HCT116 (cell line): ENCODE measurements around the gene HACD3. TPM values are rescaled to one million over a fixed set of nuclear protein-coding genes. Genes with fewer than 3 reads are reported as not detected.

Source experiments
- ATAC-seq: fragments of 200-7000 bp; cut with Tn5 transposase; 2 replicates; pipeline ENCODE4 v1.9.1; 2020; ENCODE audit warnings: mild to moderate bottlenecking, moderate library complexity
- BruUV-seq: library from RNA; stranded (reverse); fragments of 400-500 nt; replicated peaks from 2 replicates; lab custom pipeline; 2021; lab: Mats Ljungman, UMichigan
- CTCF ChIA-PET: fragments of 300-600 bp; sonication (Branson Sonifier 250); formaldehyde crosslinking; loops from one replicate; lab custom pipeline; 2021; ENCODE audit warnings: antibody characterized with exemption; lab: Charles Lee
- POLR2A ChIA-PET: fragments of 300-600, 350-600 bp; sonication (Branson Sonifier 250); formaldehyde crosslinking; loops from one replicate; lab custom pipeline; 2021; ENCODE audit warnings: antibody characterized with exemption; lab: Charles Lee
- RAD21 ChIA-PET, 2 experiments: fragments of 300-600 bp; sonication (Branson Sonifier 250); formaldehyde crosslinking; loops; one replicate each; lab custom pipeline; 2023; ENCODE audit warnings: low total read pairs in 2 of 2; ENCODE audit not compliant: uncharacterized antibody in 2 of 2, unreplicated experiment in 2 of 2, low non-redundant PET in 1 of 2; lab: Charles Lee
- DNase-seq: peaks from one replicate; pipeline ENCODE4 v3.0.0-alpha.2; 2010; ENCODE audit warnings: low read depth, low spot score
- H2AFZ ChIP-seq: fragments of 200-600 bp; shearing (Covaris generic), sonication (generic); 2 replicates; pipeline ENCODE4 v1.6.1; 2017; ENCODE audit warnings: low read depth, mixed run types, mixed read lengths, antibody characterized with exemption, low read length; ENCODE audit not compliant: poor library complexity, severe bottlenecking
- H3K27ac ChIP-seq: 2 replicates; pipeline ENCODE4 v1.5.1; 2012; ENCODE audit warnings: low read depth, low read length
- H3K27me3 ChIP-seq: fragments of 200-600 bp; sonication (generic); 2 replicates; pipeline ENCODE4 v1.6.1; 2016; ENCODE audit warnings: mixed run types, low read length, mixed read lengths; ENCODE audit not compliant: insufficient read depth
- H3K36me3 ChIP-seq, 2 experiments: fragments of 200-500 bp in 1 of 2; fragments of 200-600 bp in 1 of 2; sonication (Bioruptor generic) in 1 of 2; sonication (generic) in 1 of 2; 2 replicates each; pipeline versions ENCODE4 v1.5.1 to v1.6.1; 2014 to 2016; ENCODE audit warnings: low read length in 2 of 2, inconsistent platforms in 1 of 2, mixed read lengths in 1 of 2, mixed run types in 1 of 2; ENCODE audit not compliant: insufficient read depth in 2 of 2, control insufficient read depth in 1 of 2
- H3K4me1 ChIP-seq, 2 experiments: fragments of 200-600 bp in 1 of 2; sonication (generic) in 1 of 2; 2 replicates each; pipeline versions ENCODE4 v1.5.1 to v1.6.1; 2012 to 2017; ENCODE audit warnings: low read length in 2 of 2, inconsistent platforms in 1 of 2, mild to moderate bottlenecking in 1 of 2, mixed read lengths in 1 of 2, mixed run types in 1 of 2, moderate library complexity in 1 of 2; ENCODE audit not compliant: insufficient read depth in 2 of 2, control insufficient read depth in 1 of 2
- H3K4me2 ChIP-seq: fragments of 200-600 bp; sonication (generic); 2 replicates; pipeline ENCODE4 v1.6.1; 2017; ENCODE audit warnings: mixed run types, low read length, mixed read lengths
- H3K4me3 ChIP-seq, 2 experiments: fragments of 200-600 bp in 1 of 2; sonication (generic) in 1 of 2; replicated peaks in 1 of 2; 2 replicates each; pipeline ENCODE4 v1.5.1; 2011 to 2016; ENCODE audit warnings: low read length in 2 of 2, control low read depth in 1 of 2, low read depth in 1 of 2, mild to moderate bottlenecking in 1 of 2, mixed read lengths in 1 of 2, mixed run types in 1 of 2
- H3K79me2 ChIP-seq: fragments of 200-600 bp; sonication (generic); 2 replicates; pipeline ENCODE4 v1.6.1; 2017; ENCODE audit warnings: mild to moderate bottlenecking, mixed run types, low read length, moderate library complexity, mixed read lengths; ENCODE audit not compliant: insufficient read depth
- H3K9ac ChIP-seq: fragments of 200-600 bp; sonication (generic); 2 replicates; pipeline ENCODE4 v1.6.1; 2016; ENCODE audit warnings: low read length, mixed read lengths
- H3K9me2 ChIP-seq: fragments of 200-600 bp; sonication (generic), shearing (Covaris generic); 2 replicates; pipeline ENCODE4 v1.6.1; 2017; ENCODE audit warnings: mixed run types, mild to moderate bottlenecking, moderate library complexity; ENCODE audit not compliant: insufficient read depth
- H3K9me3 ChIP-seq, 2 experiments: fragments of 200-500 bp in 1 of 2; fragments of 200-600 bp in 1 of 2; sonication (Bioruptor generic) in 1 of 2; sonication (generic) in 1 of 2; 2 replicates each; pipeline ENCODE4 v1.6.1; 2014 to 2017; ENCODE audit warnings: low read length in 2 of 2, mixed read lengths in 2 of 2, inconsistent platforms in 1 of 2, low read depth in 1 of 2, mild to moderate bottlenecking in 1 of 2, mixed run types in 1 of 2, moderate library complexity in 1 of 2; ENCODE audit not compliant: control insufficient read depth in 1 of 2, insufficient read depth in 1 of 2
- H4K20me1 ChIP-seq: fragments of 200-600 bp; sonication (generic), shearing (Covaris generic); 2 replicates; pipeline ENCODE4 v1.6.1; 2017; ENCODE audit warnings: mixed run types, mild to moderate bottlenecking, moderate library complexity; ENCODE audit not compliant: insufficient read depth
- ATF3 ChIP-seq: IDR thresholded peaks from 2 replicates; pipeline ENCODE4 v1.6.1; 2012
- CEBPB ChIP-seq: IDR thresholded peaks from 2 replicates; pipeline ENCODE4 v1.6.1; 2012; ENCODE audit warnings: low read depth
- CTCF ChIP-seq, 3 experiments: fragments of 200-600 bp in 1 of 3; sonication (generic) in 1 of 3; IDR thresholded peaks in 2 of 3; conservative IDR thresholded peaks in 1 of 3; 2 replicates each; pipeline ENCODE4 v1.5.1; 2012 to 2017; ENCODE audit warnings: low read depth in 2 of 3, low read length in 2 of 3, antibody characterized with exemption in 1 of 3, borderline replicate concordance in 1 of 3, control low read depth in 1 of 3, mild to moderate bottlenecking in 1 of 3, mixed read lengths in 1 of 3, mixed run types in 1 of 3, moderate library complexity in 1 of 3; ENCODE audit not compliant: insufficient read depth in 1 of 3
- ELF1 ChIP-seq: IDR thresholded peaks from 2 replicates; pipeline ENCODE4 v1.6.1; 2012; ENCODE audit warnings: low read depth, borderline replicate concordance
- JUND ChIP-seq: IDR thresholded peaks from 2 replicates; pipeline ENCODE4 v1.6.1; 2012
- POLR2A ChIP-seq: IDR thresholded peaks from 2 replicates; pipeline ENCODE4 v1.7.0; 2011; ENCODE audit warnings: borderline replicate concordance; ENCODE audit not compliant: insufficient read depth, insufficient read length; ENCODE audit errors: extremely low read depth
- RAD21 ChIP-seq: IDR thresholded peaks from 2 replicates; pipeline ENCODE4 v1.6.1; 2012; ENCODE audit warnings: low read depth, mild to moderate bottlenecking
- REST ChIP-seq: IDR thresholded peaks from 2 replicates; pipeline ENCODE4 v1.6.1; 2012; ENCODE audit warnings: low read depth
- SIN3A ChIP-seq: IDR thresholded peaks from 2 replicates; pipeline ENCODE4 v1.6.1; 2012; ENCODE audit warnings: low read depth
- SP1 ChIP-seq: IDR thresholded peaks from 2 replicates; pipeline ENCODE4 v1.6.1; 2012; ENCODE audit warnings: low read depth
- SRF ChIP-seq: IDR thresholded peaks from 2 replicates; pipeline ENCODE4 v1.6.1; 2012; ENCODE audit warnings: low read depth
- TCF7L2 ChIP-seq: IDR thresholded peaks from 2 replicates; pipeline ENCODE4 v1.7.0; 2011; ENCODE audit warnings: borderline replicate concordance, inconsistent platforms; ENCODE audit not compliant: insufficient read depth, insufficient read length; ENCODE audit errors: extremely low read depth
- ZNF274 ChIP-seq: fragments of 200-500 bp; sonication (Bioruptor generic); IDR thresholded peaks from 2 replicates; pipeline ENCODE4 v1.6.1; 2014; ENCODE audit warnings: mild to moderate bottlenecking, low read depth, low read length, inconsistent platforms
- intact Hi-C: fragments of 100-400 bp; cut with micrococcal nuclease; formaldehyde crosslinking; loops from 2 replicates; pipeline ENCODE4 v1.10.0; 2022
- total RNA-seq: library from RNA; stranded (reverse); gene quantifications from one replicate; pipeline ENCODE4 v1.2.1, GENCODE V29; 2021; ENCODE audit not compliant: unreplicated experiment

HACD3 gene
- total RNA-seq, 1 experiment from 2014 or later: 57.5 TPM

GRCh38 chr15:65524226-65524625 is 6.0 kb upstream of the HACD3 start:
- Histone ChIP-seq H4K20me1 (no peaks in the 10 kb centered on the region), H3K4me1 (no peaks in the 10 kb centered on the region), H3K4me3 (no peak overlapping the region), H3K79me2 (no peaks in the 10 kb centered on the region), H3K9me2 (no peaks in the 10 kb centered on the region), H3K4me2 (no peak overlapping the region), H3K9ac (no peak overlapping the region), H3K27me3 (no peaks in the 10 kb centered on the region), H2AFZ (no peak overlapping the region), H3K27ac (no peak overlapping the region), H3K36me3 (no peaks in the 10 kb centered on the region), H3K9me3 (no peaks in the 10 kb centered on the region)
- ChIA-PET RAD21 (no interaction called here), POLR2A (no interaction called here), CTCF (no interaction called here)
- DNase-seq (no peak), ATAC-seq (no peak)
- no TSS peak for BruUV-seq
- intact Hi-C loops: no loop called here
- no peak for TF ChIP-seq TCF7L2
- no peak for TF ChIP-seq SIN3A
- no peak for TF ChIP-seq CEBPB
- no peak for TF ChIP-seq JUND
- TF ChIP-seq ATF3: no peak
- no peak for TF ChIP-seq CTCF (IDR thresholded peaks at IDR 0.05 in 2 of 3, conservative IDR thresholded peaks at IDR 0.05 in 1 of 3; ENCODE audit: borderline replicate concordance in 1 of 3, insufficient read depth in 1 of 3, low read depth in 2 of 3, low read length in 2 of 3)
- no peak for TF ChIP-seq SRF
- TF ChIP-seq POLR2A: no peak
- TF ChIP-seq RAD21: no peak

- Histone ChIP-seq H3K4me2 (no peak overlapping the region), H3K4me3 (no peak overlapping the region), H3K27ac (no peak overlapping the region), H4K20me1 (no peaks in the 10 kb centered on the region), H3K79me2 (peaks cover 3% of the 10 kb centered on the region; the same call in 1 of the 2 replicates), H2AFZ (no peak overlapping the region), H3K36me3 (no peaks in the 10 kb centered on the region), H3K9ac (no peak overlapping the region), H3K9me2 (no peaks in the 10 kb centered on the region), H3K4me1 (peaks cover 4 to 9% of the 10 kb centered on the region in 2 experiments; a peak in 3 of 4 replicates), H3K9me3 (no peaks in the 10 kb centered on the region), H3K27me3 (no peaks in the 10 kb centered on the region)
- intact Hi-C loops: no loop called here
- BruUV-seq: no TSS peak
- ChIA-PET CTCF (no interaction called here), RAD21 (no interaction called here), POLR2A (no interaction called here)
- DNase-seq (no peak), ATAC-seq (no peak)
- TF ChIP-seq ZNF274 (no peak), SP1 (no peak), ELF1 (no peak), SRF (no peak), REST (no peak), CEBPB (no peak), ATF3 (no peak), JUND (no peak)
- TF ChIP-seq, all 23 proteins: peak for 0
Observed at GRCh38 chr15:65525622-65526021, 4.6 kb upstream of the HACD3 start.
